DOHH2 (cell line): ENCODE data around the gene MTRR.

Experiments used
- CTCF ChIP-seq: fragments of 200-600 bp; sonication (generic); IDR thresholded peaks from one replicate; pipeline ENCODE4 v1.5.1; 2014; ENCODE audit warnings: antibody characterized with exemption, mild to moderate bottlenecking, low read depth, low read length; ENCODE audit not compliant: poor library complexity, severe bottlenecking
- EZH2phosphoT487 ChIP-seq: fragments of 200-600 bp; sonication (generic); IDR thresholded peaks from 2 replicates; pipeline ENCODE4 v1.6.1; 2017; ENCODE audit warnings: borderline replicate concordance, mild to moderate bottlenecking, antibody characterized with exemption, low read length, moderate library complexity, mixed read lengths

GRCh38 chr5:7827610-7828009 lies 41.3 kb upstream of the MTRR start:
- TF ChIP-seq CTCF, result no peak
- no peak for TF ChIP-seq EZH2phosphoT487
